ENCODE measurements around the gene HDAC7. TPM values are rescaled to one million over a fixed set of nuclear protein-coding genes. Genes with fewer than 3 reads are reported as not detected.

The HDAC7 gene
- total RNA-seq, 1 experiment from 2014 or later = 31.5 TPM

DNA sequence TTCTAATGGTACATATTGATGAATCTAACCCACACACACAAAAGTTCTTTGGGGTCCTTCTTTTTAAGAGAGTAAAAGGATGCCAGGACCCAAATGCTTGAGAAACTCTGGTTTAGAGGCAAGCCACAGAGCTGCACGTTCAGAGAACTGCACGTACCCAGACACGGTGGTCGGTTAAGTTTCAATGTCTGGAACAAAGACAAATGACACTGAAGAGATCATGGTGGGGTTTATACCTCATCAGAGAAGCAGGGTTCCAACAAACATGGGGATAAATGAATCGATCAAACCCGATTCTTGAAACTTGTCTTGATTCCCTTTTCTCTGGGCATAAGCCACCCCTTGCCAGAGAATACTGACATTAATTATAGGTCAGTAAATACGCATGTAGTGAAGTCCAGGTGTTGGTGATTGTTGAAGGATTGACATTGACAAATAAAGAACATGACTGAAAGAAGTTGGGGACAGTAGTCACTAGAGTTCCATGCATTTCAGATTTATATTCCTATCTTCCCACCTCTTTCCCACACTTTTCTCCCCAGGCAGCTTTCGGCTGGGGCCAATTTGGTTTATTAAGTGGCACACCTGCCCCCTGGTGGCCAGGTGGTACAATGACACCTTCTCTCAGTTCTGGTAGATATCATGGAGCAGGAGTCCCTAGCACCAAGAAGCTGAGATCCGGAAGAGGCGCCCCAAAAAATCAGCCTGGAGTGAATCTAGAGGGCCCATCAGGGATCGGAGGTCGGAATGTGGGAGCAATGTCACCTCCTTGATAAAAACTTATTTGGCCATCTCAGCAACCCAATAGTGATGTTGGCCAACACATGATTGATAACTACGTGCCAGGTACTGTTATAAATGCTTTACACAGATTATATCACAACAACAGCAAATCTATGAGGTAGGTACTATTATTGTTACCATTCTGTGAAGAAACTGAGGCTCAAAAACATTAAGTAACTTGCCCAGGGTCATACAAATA lies 17.8 kb upstream of the HDAC7 start:
- no peaks in the 10 kb centered on the region for H3K36me3 ChIP-seq
- DNase-seq = peak; percentile 42
- no peak overlapping the region for H3K4me3 ChIP-seq
- H3K27me3 ChIP-seq = no peaks in the 10 kb centered on the region
- no peaks in the 10 kb centered on the region for H3K9me3 ChIP-seq

DNA sequence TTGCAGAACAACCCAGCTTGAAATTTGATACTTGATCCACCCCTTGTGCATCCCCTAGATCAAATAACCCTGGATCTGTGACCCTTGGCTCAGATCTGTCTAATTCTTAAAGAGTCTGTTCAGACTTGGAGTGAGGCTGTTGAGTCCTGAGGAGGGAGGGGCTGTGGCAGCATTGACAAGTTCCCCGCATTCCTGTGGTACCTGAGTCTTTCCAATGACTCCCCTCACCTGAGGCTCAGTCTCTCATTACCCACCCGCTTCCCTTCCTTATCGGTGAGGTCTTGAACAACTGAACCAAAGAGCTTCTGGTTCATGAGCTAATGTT lies 16.1 kb upstream of the HDAC7 start:
- Histone ChIP-seq H3K4me3 (no peak overlapping the region), H3K27me3 (no peaks in the 10 kb centered on the region), H3K36me3 (no peaks in the 10 kb centered on the region), H3K9me3 (no peaks in the 10 kb centered on the region)
- no peak for DNase-seq

DNA sequence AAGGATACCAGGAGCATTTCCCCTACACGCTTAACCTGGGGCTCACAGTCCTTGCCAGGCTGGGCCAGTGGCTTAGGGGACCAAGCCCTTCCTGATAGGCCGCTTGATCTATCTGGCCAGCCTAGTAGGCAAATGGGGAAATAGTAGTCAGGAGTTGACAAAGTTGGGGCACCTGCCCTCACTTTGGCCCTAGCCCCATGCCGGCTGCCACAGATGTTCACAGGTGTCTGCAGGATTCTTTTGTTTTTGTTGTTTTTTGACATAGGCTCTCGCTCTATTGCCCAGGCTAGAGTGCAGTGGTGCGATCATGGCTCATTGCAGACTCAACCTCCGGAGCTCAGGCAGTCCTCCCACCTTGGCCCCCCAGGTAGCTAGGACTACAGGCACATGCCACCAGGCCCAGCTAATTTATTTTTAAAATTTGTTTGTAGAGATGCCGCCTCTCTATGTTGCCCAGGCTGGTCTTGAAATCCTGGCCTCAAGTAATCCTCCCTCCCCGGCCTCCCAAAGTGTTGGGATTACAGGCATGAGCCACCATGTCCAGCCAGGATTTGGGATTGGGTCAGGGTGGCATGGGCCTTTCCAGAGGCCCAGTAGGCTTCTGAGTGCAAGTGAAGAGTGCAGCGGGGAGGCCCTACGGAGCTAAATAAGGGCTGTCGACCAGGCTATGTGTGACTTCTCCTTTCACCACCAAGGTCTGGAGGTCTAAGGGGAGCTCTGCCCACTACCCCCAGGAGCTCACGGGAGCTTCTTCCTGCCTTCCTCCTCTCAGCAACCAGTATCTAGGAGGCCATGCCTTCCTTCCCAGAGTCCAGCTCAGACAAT lies 15.5 kb upstream of the HDAC7 start:
- Histone ChIP-seq H3K9me3 (no peaks in the 10 kb centered on the region), H3K27me3 (no peaks in the 10 kb centered on the region), H3K36me3 (no peaks in the 10 kb centered on the region), H3K4me3 (no peak overlapping the region)
- no peak for DNase-seq

DNA sequence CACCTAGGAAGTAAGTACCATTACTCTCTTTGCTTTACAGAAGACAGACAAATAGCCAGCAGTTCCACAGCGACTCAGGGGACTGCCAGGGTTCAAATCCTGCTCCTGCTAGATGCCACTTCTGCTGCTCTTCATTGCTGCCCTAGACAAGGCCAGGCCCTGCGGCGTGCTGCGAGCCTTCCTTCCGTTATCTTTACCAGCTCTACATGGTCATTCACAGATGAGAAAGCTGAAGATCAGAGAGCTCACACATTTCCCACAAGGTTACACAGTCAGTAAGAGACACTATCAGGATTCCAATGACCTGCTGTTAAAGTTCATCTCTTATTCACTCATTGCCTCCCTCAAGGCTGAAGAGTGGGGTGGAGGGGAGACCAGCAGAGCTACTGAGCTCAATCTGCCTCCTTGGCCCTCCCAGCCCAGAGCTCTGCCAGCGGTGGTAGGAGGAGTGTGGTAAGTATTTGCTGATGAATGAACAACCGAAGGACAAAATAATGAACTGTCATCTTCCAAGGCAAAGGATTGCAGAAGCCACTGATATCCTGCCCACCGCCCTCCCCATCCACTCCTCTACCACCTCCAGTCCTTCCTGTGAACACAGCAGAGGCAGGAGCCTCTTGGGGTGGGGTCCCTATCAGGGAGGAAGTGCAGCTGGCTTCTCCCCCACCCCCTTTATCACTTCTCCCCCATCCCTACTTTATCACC lies 14.6 kb upstream of the HDAC7 start:
- Histone ChIP-seq H3K36me3 (no peaks in the 10 kb centered on the region), H3K4me3 (no peak overlapping the region), H3K27me3 (no peaks in the 10 kb centered on the region), H3K9me3 (no peaks in the 10 kb centered on the region)
- DNase-seq = no peak

DNA sequence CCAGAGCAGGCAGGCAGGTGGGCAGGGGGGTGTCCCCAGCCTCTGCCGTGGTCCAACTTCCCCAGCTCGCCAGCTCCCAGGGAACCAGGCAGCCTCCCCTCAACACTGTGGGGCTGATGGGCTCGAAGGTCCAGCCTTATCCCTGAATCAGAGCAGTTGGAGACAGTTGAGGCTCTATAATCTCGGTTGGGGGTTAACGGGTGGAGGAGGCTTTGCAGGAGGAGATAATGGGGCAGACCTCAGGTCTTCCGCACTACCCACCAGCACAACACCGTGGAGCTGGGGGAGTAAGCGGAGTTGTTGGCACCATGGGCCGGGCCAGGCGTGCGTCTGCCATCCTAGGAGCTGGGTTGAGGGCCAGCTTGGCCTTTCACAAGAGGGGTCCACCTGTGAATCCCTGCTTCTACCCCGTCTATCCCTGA lies 13.9 kb upstream of the HDAC7 start:
- no peak for DNase-seq
- Histone ChIP-seq H3K36me3 (no peaks in the 10 kb centered on the region), H3K27me3 (no peaks in the 10 kb centered on the region), H3K4me3 (no peak overlapping the region), H3K9me3 (no peaks in the 10 kb centered on the region)

DNA sequence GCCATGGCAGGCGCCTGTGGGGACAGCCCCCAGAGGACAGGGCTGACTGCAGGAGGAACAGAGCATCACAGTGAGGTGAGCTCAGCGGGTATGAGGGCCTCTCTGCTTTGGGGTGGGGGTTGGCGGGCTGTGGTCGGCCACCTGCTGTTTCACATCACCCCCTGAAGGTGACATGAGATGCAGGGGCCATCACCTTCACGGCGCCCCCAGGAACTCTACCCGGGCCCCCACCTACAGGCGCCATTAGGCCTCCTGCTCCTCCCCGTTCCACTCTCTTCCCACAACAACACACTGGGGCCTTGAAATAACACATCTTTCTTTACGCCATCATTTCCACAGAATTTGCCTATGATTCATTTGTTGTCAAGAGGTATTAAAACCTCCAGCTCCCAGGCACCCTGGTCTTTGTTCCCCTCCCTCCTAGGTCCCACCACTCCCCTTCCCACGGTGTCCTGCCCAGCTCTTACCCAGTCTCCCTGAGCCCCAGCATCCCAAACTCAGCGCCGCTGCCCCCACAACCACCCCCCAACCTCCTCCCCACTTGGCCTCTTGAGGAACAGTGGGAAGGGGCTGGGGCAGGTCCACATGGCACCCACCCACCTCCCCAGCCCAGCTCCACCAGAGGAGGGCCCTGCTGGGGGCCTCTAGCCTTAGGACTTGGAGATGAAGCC lies 12.7 kb upstream of the HDAC7 start:
- Histone ChIP-seq H3K4me3 (no peak overlapping the region), H3K9me3 (no peaks in the 10 kb centered on the region), H3K36me3 (no peaks in the 10 kb centered on the region), H3K27me3 (no peaks in the 10 kb centered on the region)
- no peak for DNase-seq

DNA sequence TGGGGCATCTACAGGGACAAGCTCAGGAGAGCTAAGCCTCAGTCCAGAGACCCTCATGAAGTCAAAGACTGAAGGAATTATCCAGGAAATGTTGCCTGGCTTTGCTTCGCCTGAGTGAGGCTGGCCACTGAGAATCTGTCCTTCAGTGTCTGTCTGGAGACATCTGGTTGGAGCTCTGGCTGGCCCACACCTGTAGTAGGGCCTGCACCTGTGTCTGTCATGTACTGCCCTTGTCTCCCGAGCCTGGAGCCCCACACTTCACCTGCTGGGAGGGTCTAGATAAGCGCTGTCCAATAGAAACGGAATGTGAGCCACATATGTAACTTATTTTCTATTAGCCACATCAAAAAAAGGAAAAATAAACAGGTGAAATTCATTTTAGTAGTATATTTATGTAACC lies 9.9 kb upstream of the HDAC7 start:
- Histone ChIP-seq H3K36me3 (no peaks in the 10 kb centered on the region), H3K4me3 (no peak overlapping the region), H3K27me3 (no peaks in the 10 kb centered on the region), H3K9me3 (no peaks in the 10 kb centered on the region)
- DNase-seq = no peak

DNA sequence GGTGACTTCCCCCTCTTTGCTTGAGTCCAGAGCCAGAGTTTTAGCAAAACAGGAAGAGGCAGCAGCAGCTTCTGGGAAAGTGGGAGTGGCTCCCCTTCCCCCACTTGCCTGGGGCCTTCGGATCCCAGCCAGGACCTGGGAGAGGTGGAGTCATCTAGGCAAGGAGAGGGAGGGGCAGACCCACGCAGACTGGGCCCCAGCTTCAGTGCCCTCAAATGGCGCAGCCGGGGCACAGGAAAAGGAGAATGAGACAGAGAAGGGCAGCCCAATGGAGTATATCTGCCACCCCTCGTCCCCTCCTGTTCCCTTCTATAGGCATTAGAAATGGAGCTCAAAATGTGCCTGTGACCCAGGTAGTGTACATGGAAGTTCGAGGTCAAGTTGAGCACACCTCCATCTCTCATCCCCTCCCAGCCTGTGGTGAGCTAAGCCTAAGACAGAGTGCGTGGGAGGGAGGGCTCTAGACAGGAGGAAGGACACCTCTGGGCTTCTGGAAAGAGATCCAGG lies 9.3 kb upstream of the HDAC7 start:
- Histone ChIP-seq H3K9me3 (no peaks in the 10 kb centered on the region), H3K27me3 (no peaks in the 10 kb centered on the region), H3K36me3 (no peaks in the 10 kb centered on the region), H3K4me3 (no peak overlapping the region)
- peak; percentile 63 for DNase-seq

DNA sequence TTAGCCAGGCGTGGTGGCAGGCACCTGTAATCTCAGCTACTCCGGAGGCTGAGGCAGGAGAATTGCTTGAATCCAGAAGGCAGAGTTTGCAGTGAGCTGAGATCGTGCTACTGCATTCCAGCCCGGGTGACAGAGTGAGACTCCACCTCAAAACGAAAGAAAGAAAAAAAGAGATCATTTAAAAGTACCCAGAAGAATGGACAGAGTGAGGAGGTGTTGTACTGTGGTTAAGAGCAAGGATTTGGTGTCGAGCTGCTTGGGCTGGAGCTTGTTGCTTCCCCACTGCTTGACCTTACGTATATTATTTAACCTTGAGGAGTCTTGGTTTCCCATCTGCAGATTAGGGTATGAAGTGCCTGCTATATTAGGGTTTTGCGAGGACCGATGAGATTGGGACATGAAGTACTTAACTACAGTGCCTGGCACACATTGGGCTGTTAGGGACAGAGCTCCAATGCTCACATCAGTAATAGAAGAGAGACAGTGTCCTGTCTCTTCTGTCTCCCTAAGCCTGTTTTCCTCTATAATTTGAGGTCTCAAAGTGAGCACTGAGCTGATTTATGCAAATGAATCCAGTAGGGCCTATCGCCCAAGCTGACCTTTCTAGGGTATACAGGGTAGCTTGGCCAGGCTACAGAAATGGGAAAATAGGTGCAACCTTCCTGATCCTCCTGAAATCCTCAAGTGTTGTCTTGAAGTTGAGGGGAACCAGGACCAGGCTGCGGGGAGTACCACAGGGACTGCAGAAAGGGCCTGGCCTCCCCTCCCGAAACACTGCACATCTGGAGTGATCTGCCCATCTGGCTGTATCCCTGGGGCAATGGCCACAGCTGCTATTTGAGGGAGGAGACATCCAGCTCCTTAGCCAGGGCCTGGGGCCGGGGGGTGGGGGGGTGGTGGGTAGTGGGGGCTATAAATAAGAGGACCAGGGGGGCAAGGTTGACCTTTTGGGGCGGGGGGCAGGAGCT lies 8.6 kb upstream of the HDAC7 start:
- Histone ChIP-seq H3K27me3 (no peaks in the 10 kb centered on the region), H3K9me3 (no peaks in the 10 kb centered on the region), H3K4me3 (no peak overlapping the region), H3K36me3 (no peaks in the 10 kb centered on the region)
- DNase-seq = no peak

DNA sequence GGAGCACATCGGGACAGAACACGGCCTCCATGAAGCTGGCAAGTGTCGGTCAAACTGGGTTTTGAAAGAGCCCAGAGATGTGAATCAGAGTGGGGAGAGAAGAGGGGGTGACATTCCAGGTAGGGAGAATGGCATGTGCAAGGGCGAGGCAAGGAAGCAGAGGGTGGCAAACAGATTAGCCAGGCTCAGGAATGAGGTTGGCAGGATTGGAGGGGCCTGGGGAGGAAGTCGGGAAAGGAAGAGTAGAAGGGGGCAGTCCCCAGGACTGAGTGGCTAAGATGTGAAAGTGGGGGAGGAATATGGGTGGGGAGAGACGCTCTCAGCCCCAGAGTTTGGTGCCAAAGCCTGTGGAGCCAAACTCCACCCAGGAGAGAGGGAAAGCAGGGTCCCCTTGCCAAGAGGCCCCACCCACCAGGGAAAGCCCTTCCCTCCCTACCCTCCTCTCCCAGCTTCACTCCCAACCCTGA lies 5.5 kb upstream of the HDAC7 start:
- Histone ChIP-seq H3K9me3 (no peaks in the 10 kb centered on the region), H3K4me3 (no peak overlapping the region), H3K36me3 (no peaks in the 10 kb centered on the region), H3K27me3 (no peaks in the 10 kb centered on the region)
- peak; percentile 70 for DNase-seq

DNA sequence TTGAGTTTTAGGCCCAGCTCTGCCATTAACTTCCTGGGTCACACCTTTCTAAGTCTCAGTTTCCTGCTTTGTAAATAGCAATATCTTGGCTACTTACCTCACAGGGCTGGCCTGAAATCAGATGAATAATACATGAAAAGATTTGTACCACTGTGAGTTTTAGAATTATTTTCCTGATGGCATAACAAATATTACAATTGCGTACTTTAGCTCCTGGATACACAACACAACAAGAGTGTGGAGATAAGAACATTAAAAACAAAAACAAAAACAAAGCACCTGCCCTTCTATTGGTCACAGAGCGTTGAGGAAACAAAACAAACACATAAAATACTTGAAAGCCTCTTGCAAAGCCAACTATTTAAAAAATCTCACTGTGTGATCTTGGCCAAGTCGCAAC lies 4.9 kb upstream of the HDAC7 start:
- Histone ChIP-seq H3K36me3 (no peaks in the 10 kb centered on the region), H3K27me3 (no peaks in the 10 kb centered on the region), H3K9me3 (no peaks in the 10 kb centered on the region), H3K4me3 (no peak overlapping the region)
- no peak for DNase-seq

DNA sequence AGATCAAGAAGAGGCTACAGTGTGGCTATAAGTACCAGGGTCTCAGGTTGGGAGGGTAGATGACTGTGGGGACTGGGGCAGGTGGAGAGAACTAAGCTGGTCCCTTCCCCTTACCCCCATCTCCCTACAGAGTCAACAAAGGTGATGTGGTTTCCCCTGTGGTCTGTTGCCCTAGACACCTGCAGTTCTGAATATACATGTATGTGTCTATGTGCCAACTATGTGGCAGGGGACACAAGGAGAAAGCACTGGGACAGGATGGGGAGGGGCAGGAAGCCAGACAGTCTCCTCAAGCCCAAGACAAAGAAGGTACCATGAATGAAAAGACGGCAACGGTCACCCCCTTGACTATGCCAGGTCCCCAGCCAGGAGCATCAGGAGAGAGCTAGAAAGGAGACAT lies 4.5 kb upstream of the HDAC7 start:
- Histone ChIP-seq H3K9me3 (no peaks in the 10 kb centered on the region), H3K36me3 (peaks cover under 1% of the 10 kb centered on the region), H3K27me3 (no peaks in the 10 kb centered on the region), H3K4me3 (no peak overlapping the region)
- DNase-seq = no peak

DNA sequence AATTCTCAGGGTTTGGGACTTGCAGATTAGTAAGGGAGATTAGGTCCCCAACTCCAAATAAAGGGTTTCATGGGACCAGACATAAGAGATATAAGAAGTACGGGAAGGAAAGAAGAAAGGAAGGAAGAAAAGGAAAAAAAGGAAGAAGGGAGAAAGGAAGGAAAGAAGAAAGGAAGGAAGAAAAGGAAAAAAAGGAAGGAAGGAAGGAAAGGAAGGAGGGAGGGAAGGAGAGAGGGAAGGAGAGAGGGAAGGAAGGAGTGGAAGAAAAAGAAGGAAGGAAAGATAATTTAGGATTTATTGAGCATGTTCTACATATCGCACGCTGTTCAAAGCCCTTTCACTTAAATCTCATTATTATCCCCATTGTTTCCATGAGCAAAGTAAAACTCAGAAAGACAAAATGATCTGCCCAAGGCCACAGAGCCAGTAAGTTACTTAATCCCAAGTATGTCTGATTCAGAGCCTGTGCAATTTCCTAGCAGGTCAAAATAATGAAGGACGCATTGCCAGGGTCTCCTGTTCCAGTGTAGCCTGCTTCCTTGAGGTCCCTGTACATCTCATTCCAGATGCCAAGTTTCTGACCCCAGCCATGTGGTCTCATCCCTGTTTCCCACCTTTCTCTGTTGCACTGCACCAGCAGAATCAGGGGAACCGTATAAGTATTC lies 3.9 kb upstream of the HDAC7 start:
- peaks cover 7% of the 10 kb centered on the region for H3K36me3 ChIP-seq
- no peaks in the 10 kb centered on the region for H3K27me3 ChIP-seq
- H3K9me3 ChIP-seq = no peaks in the 10 kb centered on the region
- DNase-seq = no peak
- no peak overlapping the region for H3K4me3 ChIP-seq

DNA sequence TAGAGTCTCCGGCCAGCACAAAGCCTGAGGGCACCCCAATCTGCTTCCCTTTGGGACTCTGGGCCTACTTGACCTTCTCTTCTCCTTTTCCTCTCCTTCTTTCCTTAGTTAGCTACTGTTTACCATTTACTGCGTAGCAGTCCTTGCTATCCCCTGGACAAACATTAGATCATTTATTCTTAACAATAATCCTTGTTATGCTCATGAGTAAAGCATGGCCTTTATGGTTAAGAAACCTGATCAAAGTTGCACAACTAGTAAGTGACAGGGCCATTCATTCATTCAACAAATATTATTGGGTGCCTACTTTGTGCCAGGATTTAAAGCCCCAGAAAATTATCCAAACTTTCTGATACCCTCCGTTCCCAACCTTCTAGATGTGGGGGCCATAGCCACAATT lies 3.2 kb upstream of the HDAC7 start:
- H3K4me3 ChIP-seq = no peak overlapping the region
- no peaks in the 10 kb centered on the region for H3K27me3 ChIP-seq
- H3K36me3 ChIP-seq = peaks cover 14% of the 10 kb centered on the region
- no peaks in the 10 kb centered on the region for H3K9me3 ChIP-seq
- no peak for DNase-seq

DNA sequence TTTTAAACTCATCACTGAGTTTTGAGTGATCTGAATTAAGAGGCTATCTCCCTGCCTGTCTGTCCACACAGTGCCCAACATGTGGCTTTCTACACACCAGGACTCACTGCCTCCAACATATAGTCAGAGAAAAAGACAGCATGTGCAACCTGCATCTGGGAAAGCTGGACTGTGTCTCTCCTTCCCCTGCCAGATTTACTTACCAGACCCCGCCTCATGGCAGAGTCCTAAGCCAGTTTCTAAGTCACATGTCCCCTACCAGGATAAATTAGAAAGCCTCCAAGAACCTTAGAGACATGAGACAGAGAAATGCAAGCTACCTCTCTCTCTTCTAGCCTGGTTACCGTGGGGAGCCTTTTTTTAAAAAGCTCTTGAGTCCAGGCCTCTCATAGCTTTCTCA lies 2.7 kb upstream of the HDAC7 start:
- no peak overlapping the region for H3K4me3 ChIP-seq
- H3K36me3 ChIP-seq = peaks cover 18% of the 10 kb centered on the region
- no peak for DNase-seq
- no peaks in the 10 kb centered on the region for H3K27me3 ChIP-seq
- H3K9me3 ChIP-seq = no peaks in the 10 kb centered on the region

Measured in MG63 (cell line).